Measurements from ENCODE around the gene HTR6.

HTR6 gene

GRCh38 chr1:19689856-19690255 is 25.2 kb downstream of the HTR6 start:
- DNase-seq: no peak

GRCh38 chr1:19690342-19690741 is 25.7 kb downstream of the HTR6 start:
- DNase-seq: no peak

GRCh38 chr1:19694298-19694697 is 29.6 kb downstream of the HTR6 start:
- DNase-seq: no peak

GRCh38 chr1:19695772-19696171 is 31.1 kb downstream of the HTR6 start:
- DNase-seq: no peak

- no peak for DNase-seq
Observed at GRCh38 chr1:19696820-19697219, 32.1 kb downstream of the HTR6 start.

GRCh38 chr1:19698181-19698580 is 33.5 kb downstream of the HTR6 start:
- no peak for DNase-seq

- no peak for DNase-seq
Observed at GRCh38 chr1:19700079-19700777, 35.6 kb downstream of the HTR6 start.

GRCh38 chr1:19703280-19703679 is 38.6 kb downstream of the HTR6 start:
- no peak for DNase-seq

- no peak for DNase-seq
Observed at GRCh38 chr1:19704247-19705113, 39.8 kb downstream of the HTR6 start.

- DNase-seq: no peak
Observed at GRCh38 chr1:19705464-19705863, 40.8 kb downstream of the HTR6 start.

GRCh38 chr1:19706136-19706535 is 41.5 kb downstream of the HTR6 start:
- DNase-seq: no peak

GRCh38 chr1:19708567-19709110 is 44.0 kb downstream of the HTR6 start:
- DNase-seq: no peak

- no peak for DNase-seq
Observed at GRCh38 chr1:19709260-19709793, 44.7 kb downstream of the HTR6 start.

- no peak for DNase-seq
Observed at GRCh38 chr1:19710825-19711611, 46.3 kb downstream of the HTR6 start.

- no peak for DNase-seq
Observed at GRCh38 chr1:19712928-19713327, 48.3 kb downstream of the HTR6 start.

GRCh38 chr1:19715334-19716203 is 50.9 kb downstream of the HTR6 start:
- DNase-seq: no peak

GRCh38 chr1:19717467-19717866 is 52.8 kb downstream of the HTR6 start:
- no peak for DNase-seq

GRCh38 chr1:19720174-19720573 is 55.5 kb downstream of the HTR6 start:
- no peak for DNase-seq

GRCh38 chr1:19720973-19721372 is 56.3 kb downstream of the HTR6 start:
- no peak for DNase-seq

GRCh38 chr1:19723874-19724273 is 59.2 kb downstream of the HTR6 start:
- DNase-seq: no peak

GRCh38 chr1:19725606-19726005 is 60.9 kb downstream of the HTR6 start:
- DNase-seq: no peak
